HFF-Myc (cell line): ENCODE data around the gene RRP36.

Experiments
- DNase-seq: peaks from one replicate; pipeline ENCODE4 v3.0.0-alpha.2; 2011; ENCODE audit warnings: low read depth; ENCODE audit errors: extremely low read depth
- H3K4me3 ChIP-seq: replicated peaks from 2 replicates; pipeline ENCODE4 v1.5.1; 2011; ENCODE audit warnings: low read depth, mild to moderate bottlenecking, control low read depth, low read length
- TF ChIP-seq, protein P1 (sequence below): IDR thresholded peaks from 2 replicates; pipeline ENCODE4 v1.5.1; 2012; ENCODE audit warnings: mild to moderate bottlenecking, low read depth, low read length, control low read depth; ENCODE audit errors: missing control alignments

Gene RRP36

DNA sequence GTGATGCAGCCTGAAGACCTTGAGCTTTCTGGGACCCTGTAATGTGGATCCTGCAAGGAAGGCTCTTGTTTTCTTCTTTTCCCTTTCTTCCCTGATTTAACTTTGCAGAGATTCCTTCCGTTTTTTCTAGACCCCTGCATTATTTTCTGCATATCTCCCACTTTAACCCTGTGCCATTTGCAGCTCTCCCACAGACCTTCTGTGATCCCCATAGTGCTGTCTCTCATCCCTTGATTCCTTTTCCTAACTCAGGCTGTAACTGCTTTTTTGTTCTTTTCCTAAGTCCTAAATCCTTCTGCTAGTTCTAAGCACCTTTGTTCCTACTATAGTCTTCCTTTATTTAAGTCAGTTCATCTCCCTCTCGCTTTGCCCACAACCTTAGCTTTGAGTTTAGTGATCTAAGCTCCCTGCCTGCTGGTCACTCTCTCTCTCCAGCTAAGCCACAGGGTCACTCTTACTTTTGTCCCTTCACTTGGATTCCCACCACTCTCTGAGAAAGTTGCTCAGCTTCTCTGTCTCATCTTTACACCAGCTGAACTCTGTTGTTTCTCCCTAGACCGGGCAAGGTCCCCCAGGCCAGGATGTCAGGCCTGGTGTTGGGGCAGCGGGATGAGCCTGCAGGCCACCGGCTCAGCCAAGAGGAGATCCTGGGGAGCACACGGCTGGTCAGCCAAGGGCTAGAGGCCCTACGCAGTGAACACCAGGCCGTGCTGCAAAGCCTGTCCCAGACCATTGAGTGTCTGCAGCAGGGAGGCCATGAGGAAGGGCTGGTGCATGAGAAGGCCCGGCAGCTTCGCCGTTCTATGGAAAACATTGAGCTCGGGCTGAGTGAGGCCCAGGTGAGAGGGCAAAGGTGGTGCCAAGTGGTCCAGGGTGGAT is 39.6 kb downstream of the RRP36 start:
- TF ChIP-seq, protein P1, sequence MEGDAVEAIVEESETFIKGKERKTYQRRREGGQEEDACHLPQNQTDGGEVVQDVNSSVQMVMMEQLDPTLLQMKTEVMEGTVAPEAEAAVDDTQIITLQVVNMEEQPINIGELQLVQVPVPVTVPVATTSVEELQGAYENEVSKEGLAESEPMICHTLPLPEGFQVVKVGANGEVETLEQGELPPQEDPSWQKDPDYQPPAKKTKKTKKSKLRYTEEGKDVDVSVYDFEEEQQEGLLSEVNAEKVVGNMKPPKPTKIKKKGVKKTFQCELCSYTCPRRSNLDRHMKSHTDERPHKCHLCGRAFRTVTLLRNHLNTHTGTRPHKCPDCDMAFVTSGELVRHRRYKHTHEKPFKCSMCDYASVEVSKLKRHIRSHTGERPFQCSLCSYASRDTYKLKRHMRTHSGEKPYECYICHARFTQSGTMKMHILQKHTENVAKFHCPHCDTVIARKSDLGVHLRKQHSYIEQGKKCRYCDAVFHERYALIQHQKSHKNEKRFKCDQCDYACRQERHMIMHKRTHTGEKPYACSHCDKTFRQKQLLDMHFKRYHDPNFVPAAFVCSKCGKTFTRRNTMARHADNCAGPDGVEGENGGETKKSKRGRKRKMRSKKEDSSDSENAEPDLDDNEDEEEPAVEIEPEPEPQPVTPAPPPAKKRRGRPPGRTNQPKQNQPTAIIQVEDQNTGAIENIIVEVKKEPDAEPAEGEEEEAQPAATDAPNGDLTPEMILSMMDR = no peak
- no peak for DNase-seq
- H3K4me3 ChIP-seq = no peak overlapping the region

DNA sequence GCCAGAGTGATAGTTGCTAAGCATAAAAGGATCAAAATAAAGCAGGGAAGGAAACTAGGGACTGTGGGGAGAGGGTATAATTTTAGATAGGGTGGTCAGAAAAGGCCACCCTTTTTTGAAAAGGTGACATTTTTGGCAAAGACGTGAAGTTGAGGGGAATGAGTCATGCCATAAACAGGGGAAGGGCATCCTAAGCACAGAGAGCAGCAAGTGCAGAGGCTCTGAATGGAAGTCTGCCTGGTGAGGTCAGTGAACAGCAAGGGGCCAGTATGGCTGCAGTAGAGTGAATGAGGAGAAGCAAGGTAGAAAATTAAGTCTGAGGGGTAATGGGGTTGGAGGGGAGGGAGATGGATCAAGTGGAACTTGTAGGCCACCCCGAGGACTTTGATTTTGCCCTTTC is 40.4 kb downstream of the RRP36 start:
- TF ChIP-seq, protein P1 = no peak
- DNase-seq = no peak
- H3K4me3 ChIP-seq = no peak overlapping the region

DNA sequence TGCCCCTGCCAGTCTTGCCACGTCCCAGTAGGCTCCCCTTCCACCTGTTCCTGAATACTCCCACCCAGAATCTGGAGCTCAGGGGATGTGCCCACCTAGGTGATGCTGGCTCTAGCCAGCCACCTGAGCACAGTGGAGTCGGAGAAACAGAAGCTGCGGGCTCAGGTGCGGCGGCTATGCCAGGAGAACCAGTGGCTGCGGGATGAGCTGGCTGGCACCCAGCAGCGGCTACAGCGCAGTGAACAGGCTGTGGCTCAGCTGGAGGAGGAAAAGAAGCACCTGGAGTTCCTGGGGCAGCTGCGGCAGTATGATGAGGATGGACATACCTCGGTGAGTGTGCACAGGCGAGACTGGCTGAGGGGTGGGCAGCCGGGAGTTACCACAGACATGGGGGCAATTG is 41.4 kb downstream of the RRP36 start:
- TF ChIP-seq, protein P1 = no peak
- no peak overlapping the region for H3K4me3 ChIP-seq
- no peak for DNase-seq

DNA sequence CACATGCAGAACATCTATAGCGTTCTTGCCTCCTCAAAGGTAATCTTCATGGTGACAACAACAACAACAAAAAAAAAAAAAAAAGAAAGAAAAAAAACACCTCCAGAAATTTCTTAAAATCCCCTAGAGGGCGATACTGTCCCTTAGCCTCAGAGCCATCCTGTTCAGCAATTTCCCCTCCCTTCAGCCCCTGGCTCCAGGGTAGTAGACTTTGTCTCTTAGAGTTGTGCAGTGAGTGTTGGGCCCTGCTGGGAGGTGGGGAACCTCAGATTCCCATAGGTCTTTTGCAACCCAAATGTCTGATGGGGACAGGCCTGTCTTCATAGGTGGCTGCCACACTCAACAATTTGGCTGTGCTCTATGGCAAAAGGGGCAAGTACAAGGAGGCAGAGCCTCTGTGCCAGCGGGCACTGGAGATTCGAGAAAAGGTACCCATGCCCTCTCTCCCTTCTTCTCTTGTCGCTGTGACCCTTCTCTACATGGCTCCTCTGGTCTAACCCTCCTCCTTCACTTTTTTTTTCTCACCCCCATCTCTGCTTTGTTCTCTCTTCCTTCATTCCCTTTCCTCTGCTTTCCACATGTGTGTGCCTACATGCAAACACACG is 48.7 kb downstream of the RRP36 start:
- H3K4me3 ChIP-seq = no peak overlapping the region
- DNase-seq = no peak
- TF ChIP-seq, protein P1 = peak; percentile 62

DNA sequence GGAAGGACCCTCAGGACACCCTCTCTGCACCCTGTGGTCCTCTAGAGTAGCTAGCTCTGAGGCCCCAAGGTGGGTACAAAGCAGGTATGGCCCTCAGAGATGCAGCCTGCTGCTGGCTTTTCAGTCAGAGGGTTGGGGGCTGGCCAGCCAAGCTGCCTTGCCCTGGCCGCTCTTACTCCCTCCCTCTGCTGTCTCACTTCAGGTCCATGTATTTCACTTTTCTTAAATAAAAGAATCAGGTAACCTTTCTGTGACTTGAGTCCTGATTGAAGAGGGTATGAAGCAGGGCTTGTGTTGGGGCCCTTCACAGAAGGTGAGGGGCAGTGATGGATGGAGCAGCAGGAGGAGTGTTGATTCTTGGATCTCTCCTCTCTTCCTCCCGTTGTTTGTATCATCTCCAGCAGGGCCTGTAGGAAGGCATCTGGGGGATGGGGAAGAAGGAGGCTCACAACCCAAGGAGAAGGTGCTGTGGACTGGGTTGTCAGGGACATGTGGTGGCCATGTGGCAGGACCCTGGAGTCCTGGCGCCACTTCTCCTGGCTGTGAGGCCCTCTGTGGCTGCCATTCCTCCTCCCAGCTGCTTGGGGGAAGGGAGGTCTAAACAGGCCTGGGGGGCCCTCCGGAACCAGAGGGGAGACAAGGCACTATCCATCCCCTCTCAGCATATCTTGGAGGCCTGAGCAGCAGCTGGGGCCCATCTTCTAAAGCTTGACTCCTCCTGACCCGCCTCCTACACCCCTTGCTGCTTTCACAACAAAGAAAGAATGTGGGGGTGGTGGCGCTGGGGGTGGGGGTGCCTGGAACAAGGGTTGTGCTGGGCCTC is 53.6 kb downstream of the RRP36 start:
- peak overlapping the region; percentile 92 for H3K4me3 ChIP-seq
- DNase-seq = peak; percentile 78

DNA sequence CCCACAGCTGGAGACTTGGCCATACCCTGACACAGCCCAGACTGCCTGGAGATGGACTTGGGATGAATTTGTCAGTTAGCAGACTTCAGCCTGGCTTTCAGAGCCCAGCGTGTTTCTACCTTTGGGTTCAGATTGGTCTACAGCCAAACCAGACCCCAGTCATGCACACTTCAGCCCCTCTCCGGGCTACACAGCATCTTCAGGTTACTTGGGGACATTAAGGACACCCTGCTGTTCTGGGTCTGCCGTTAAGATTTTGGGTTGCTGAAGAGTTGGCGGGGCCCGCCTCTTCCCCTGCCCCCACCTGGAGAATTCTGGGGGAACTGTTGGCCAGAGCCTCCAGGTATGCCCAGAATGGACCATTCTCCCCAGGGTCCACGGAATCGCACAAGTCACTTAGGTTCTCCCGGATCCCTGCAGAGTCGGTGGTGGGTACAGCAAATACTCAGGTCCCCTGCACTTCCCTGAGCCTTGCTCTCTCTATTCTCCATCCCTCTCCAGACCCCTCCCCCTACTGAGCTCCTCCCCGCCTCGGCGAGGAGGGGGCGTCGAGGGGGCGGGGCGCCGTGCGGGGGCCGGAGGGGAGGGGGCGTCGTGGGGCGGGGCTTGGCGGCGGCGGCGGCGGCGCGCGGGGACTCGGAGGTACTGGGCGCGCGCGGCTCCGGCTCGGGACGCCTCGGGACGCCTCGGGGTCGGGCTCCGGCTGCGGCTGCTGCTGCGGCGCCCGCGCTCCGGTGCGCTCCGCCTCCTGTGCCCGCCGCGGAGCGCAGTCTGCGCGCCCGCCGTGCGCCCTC is 54.4 kb downstream of the RRP36 start, which contains the start of gene PTK7:
Gene PTK7, plus strand, starts transcription at position 645 of the 794 bp plus-strand sequence. CDS start 175 bp downstream, outside the sequence.
- TF ChIP-seq, protein P1 = no peak
- no peak for DNase-seq
- H3K4me3 ChIP-seq = peak within 1 kb of the TSS; percentile 92

More for the DNA sequence above, 53.6 kb downstream of the RRP36 start:
- TF ChIP-seq, protein P1 = no peak
